GM19397 (cell line): ENCODE results near the gene LAPTM4A.
"Not testable (repeated sequence)": the region's sequence is repeated elsewhere in the genome, so short reads cannot be mapped to it uniquely, and the experiment has no call there.

Source experiments
- ATAC-seq: cut with Tn5 transposase; IDR thresholded peaks from one replicate; pipeline ENCODE4 v1.9.1; 2021; ENCODE audit warnings: mild to moderate bottlenecking, moderate library complexity; ENCODE audit not compliant: unreplicated experiment

Gene LAPTM4A

GRCh38 chr2:20077411-20077940, 26.0 kb upstream of the LAPTM4A start:
- ATAC-seq, result no peak

- ATAC-seq, result no peak
These were observed 25.3 kb upstream of the LAPTM4A start for GRCh38 chr2:20076757-20077156.

GRCh38 chr2:20074901-20075300, 23.5 kb upstream of the LAPTM4A start:
- ATAC-seq, result no peak

- not testable (repeated sequence) for ATAC-seq
These were observed 22.7 kb upstream of the LAPTM4A start for GRCh38 chr2:20074046-20074648.

- ATAC-seq, result no peak
These were observed 22.0 kb upstream of the LAPTM4A start for GRCh38 chr2:20073460-20073859.

- no peak for ATAC-seq
These were observed 21.2 kb upstream of the LAPTM4A start for GRCh38 chr2:20072436-20073158.

- no peak for ATAC-seq
These were observed 20.3 kb upstream of the LAPTM4A start for GRCh38 chr2:20071397-20072383.

GRCh38 chr2:20069756-20070155, 18.3 kb upstream of the LAPTM4A start:
- ATAC-seq, result no peak

GRCh38 chr2:20067992-20068584, 16.7 kb upstream of the LAPTM4A start:
- no peak for ATAC-seq

GRCh38 chr2:20065885-20066602, 14.6 kb upstream of the LAPTM4A start:
- ATAC-seq, result no peak

GRCh38 chr2:20064841-20065240, 13.4 kb upstream of the LAPTM4A start:
- ATAC-seq, result no peak

GRCh38 chr2:20064421-20064820, 13.0 kb upstream of the LAPTM4A start:
- no peak for ATAC-seq

GRCh38 chr2:20062615-20063545, 11.5 kb upstream of the LAPTM4A start:
- no peak for ATAC-seq

GRCh38 chr2:20061940-20062339, 10.5 kb upstream of the LAPTM4A start:
- no peak for ATAC-seq

GRCh38 chr2:20061476-20061875, 10.0 kb upstream of the LAPTM4A start:
- no peak for ATAC-seq

- no peak for ATAC-seq
These were observed 8.7 kb upstream of the LAPTM4A start for GRCh38 chr2:20060106-20060505.

- ATAC-seq, result no peak
These were observed 5.8 kb upstream of the LAPTM4A start for GRCh38 chr2:20057268-20057667.

- ATAC-seq, result no peak
These were observed 3.5 kb upstream of the LAPTM4A start for GRCh38 chr2:20054931-20055330.

- ATAC-seq, result no peak
These were observed 2.7 kb upstream of the LAPTM4A start for GRCh38 chr2:20054119-20054518.
